ENCODE measurements around the gene TSPAN10. TPM values are rescaled to one million over a fixed set of nuclear protein-coding genes. Genes with fewer than 3 reads are reported as not detected.

TSPAN10 gene
- total RNA-seq, 1 experiment from 2014 or later = 3.5 TPM

DNA sequence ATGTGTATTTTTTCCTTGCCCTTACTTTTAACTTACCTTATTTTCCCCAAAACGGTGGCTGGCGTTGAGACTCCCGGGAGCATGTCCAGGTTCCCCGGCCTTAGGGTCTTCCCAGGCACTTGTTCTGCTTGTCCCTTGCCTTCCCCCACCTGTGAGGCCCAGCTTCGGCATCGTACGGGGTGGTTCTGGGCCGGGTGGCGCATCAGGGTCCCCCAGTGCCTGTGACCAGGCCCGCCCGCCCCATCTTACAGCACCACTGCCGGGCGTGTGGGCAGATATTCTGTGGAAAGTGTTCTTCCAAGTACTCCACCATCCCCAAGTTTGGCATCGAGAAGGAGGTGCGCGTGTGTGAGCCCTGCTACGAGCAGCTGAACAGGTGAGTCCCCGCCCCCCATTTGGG is 54.2 kb downstream of the TSPAN10 start:
- TF ChIP-seq EZH2phosphoT487 (IDR thresholded peaks at IDR 0.05; ENCODE audit: borderline replicate concordance, low read length) (no peak), EZH2 (IDR thresholded peaks at IDR 0.05; ENCODE audit: low read length, unreplicated experiment) (no peak)
- TF ChIP-seq, protein P1, sequence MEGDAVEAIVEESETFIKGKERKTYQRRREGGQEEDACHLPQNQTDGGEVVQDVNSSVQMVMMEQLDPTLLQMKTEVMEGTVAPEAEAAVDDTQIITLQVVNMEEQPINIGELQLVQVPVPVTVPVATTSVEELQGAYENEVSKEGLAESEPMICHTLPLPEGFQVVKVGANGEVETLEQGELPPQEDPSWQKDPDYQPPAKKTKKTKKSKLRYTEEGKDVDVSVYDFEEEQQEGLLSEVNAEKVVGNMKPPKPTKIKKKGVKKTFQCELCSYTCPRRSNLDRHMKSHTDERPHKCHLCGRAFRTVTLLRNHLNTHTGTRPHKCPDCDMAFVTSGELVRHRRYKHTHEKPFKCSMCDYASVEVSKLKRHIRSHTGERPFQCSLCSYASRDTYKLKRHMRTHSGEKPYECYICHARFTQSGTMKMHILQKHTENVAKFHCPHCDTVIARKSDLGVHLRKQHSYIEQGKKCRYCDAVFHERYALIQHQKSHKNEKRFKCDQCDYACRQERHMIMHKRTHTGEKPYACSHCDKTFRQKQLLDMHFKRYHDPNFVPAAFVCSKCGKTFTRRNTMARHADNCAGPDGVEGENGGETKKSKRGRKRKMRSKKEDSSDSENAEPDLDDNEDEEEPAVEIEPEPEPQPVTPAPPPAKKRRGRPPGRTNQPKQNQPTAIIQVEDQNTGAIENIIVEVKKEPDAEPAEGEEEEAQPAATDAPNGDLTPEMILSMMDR (conservative IDR thresholded peaks at IDR 0.05; ENCODE audit: low read depth, low read length) = no peak
- H3F3A ChIP-seq (ENCODE audit: low read length, unreplicated experiment) = no peaks in the 10 kb centered on the region
- intact Hi-C loops (cut with micrococcal nuclease) = no loop called here
- peaks cover 38% of the 10 kb centered on the region for H4K20me1 ChIP-seq (ENCODE audit: low read length)
- no peak for ATAC-seq
- no peaks in the 10 kb centered on the region for H3K27me3 ChIP-seq (ENCODE audit: low read length)
- CTCF ChIA-PET = no interaction called here
- POLR2A ChIA-PET (ENCODE audit: unreplicated experiment) = no interaction called here
- DNase-seq = no peak
- peaks cover 50% of the 10 kb centered on the region for H3K79me2 ChIP-seq (ENCODE audit: low read length)
- peaks cover 75% of the 10 kb centered on the region for H3K36me3 ChIP-seq (ENCODE audit: low read depth, low read length)
- H3K4me1 ChIP-seq (ENCODE audit: insufficient read depth, low read length) = 0 out of 2 replicates have a peak, but pooled peaks cover 1% of the 10 kb centered on the region
- H3K9me2 ChIP-seq (replicated peaks; ENCODE audit: low read length) = no peaks in the 10 kb centered on the region
- no peak overlapping the region for H3K27ac ChIP-seq (ENCODE audit: low read length)
- no TSS peak for BruUV-seq (replicated peaks)
- no peak overlapping the region for H3K4me2 ChIP-seq (ENCODE audit: low read length)
- H3K9ac ChIP-seq (ENCODE audit: low read length) = no peak overlapping the region
- no peak overlapping the region for H3K4me3 ChIP-seq (ENCODE audit: low read length)
- no peaks in the 10 kb centered on the region for H3K9me3 ChIP-seq (ENCODE audit: low read length)
- no peak overlapping the region for H2AFZ ChIP-seq (ENCODE audit: low read length)

DNA sequence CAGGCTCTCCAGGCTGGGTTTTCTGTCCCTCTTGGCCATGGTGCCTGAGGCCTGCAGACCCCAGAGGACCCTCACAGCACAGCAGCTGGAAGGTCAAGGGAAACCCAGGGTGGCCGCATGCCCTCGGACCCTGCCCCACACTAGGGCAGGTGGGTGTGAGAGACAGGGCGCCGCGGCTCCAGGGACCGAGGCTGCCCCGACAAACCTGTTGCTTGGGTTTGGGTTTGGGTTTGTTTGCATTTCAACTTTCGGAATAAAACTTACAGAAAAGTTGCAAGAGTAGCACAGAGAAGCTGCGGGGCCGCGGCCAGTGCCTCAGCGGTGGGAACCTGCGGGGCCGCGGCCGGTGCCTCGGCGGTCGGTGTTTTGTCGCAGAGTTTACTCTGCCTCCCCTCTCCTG is 54.6 kb downstream of the TSPAN10 start:
- Histone ChIP-seq H4K20me1 (ENCODE audit: low read length) (peaks cover 34% of the 10 kb centered on the region), H3F3A (ENCODE audit: low read length, unreplicated experiment) (no peaks in the 10 kb centered on the region), H3K27me3 (ENCODE audit: low read length) (no peaks in the 10 kb centered on the region), H3K9me3 (ENCODE audit: low read length) (no peaks in the 10 kb centered on the region), H3K79me2 (ENCODE audit: low read length) (peaks cover 49% of the 10 kb centered on the region), H3K36me3 (ENCODE audit: low read depth, low read length) (peaks cover 74% of the 10 kb centered on the region), H3K9me2 (replicated peaks; ENCODE audit: low read length) (no peaks in the 10 kb centered on the region), H3K9ac (ENCODE audit: low read length) (no peak overlapping the region), H3K4me2 (ENCODE audit: low read length) (no peak overlapping the region), H3K4me3 (ENCODE audit: low read length) (no peak overlapping the region), H2AFZ (ENCODE audit: low read length) (no peak overlapping the region), H3K27ac (ENCODE audit: low read length) (no peak overlapping the region), H3K4me1 (ENCODE audit: insufficient read depth, low read length) (no peaks in the 10 kb centered on the region)
- DNase-seq (no peak), ATAC-seq (no peak)
- intact Hi-C loops (cut with micrococcal nuclease) = no loop called here
- ChIA-PET POLR2A (ENCODE audit: unreplicated experiment) (no interaction called here), CTCF (no interaction called here)
- no peak for TF ChIP-seq EZH2phosphoT487 (IDR thresholded peaks at IDR 0.05; ENCODE audit: borderline replicate concordance, low read length)
- no TSS peak for BruUV-seq (replicated peaks)

DNA sequence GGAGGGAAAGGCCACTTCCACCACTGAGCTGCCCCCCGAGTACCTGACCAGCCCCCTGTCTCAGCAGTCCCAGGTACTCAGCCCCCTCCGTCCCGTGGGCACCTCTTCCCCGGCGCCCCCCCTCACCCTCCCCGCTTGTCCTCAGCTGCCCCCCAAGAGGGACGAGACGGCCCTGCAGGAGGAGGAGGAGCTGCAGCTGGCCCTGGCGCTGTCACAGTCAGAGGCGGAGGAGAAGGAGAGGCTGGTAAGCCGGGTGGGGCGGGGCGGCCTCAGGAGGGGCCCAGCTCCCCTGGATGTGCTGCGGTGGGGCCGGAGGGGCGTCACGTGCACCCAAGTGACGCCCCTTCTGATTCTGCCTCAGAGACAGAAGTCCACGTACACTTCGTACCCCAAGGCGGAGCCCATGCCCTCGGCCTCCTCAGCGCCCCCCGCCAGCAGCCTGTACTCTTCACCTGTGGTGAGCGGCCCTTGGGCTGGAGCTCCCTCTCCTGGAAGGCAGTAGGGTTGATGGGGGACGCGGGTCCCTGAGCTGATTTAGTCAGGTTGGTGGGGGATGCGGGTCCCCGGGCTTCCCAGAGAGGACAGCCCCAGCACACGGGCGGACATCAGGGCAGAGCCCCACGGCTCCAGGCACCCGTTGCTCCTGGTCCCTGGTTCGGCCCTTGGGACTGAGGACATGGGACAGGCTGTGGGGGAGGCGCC is 56.7 kb downstream of the TSPAN10 start:
- peaks cover 48% of the 10 kb centered on the region for H3K79me2 ChIP-seq (ENCODE audit: low read length)
- H3K4me3 ChIP-seq (ENCODE audit: low read length) = no peak overlapping the region
- ATAC-seq = peak; percentile 12; the same call in 1 of the 2 replicates
- H3K9me2 ChIP-seq (replicated peaks; ENCODE audit: low read length) = no peaks in the 10 kb centered on the region
- no peak for TF ChIP-seq EZH2 (IDR thresholded peaks at IDR 0.05; ENCODE audit: low read length, unreplicated experiment)
- TF ChIP-seq EZH2phosphoT487 (IDR thresholded peaks at IDR 0.05; ENCODE audit: borderline replicate concordance, low read length) = no peak
- TF ChIP-seq, protein P1 (conservative IDR thresholded peaks at IDR 0.05; ENCODE audit: low read depth, low read length) = peak; percentile 51
- H4K20me1 ChIP-seq (ENCODE audit: low read length) = peaks cover 16% of the 10 kb centered on the region
- CTCF ChIA-PET = no interaction called here
- H3K4me1 ChIP-seq (ENCODE audit: insufficient read depth, low read length) = no peaks in the 10 kb centered on the region
- H3K36me3 ChIP-seq (ENCODE audit: low read depth, low read length) = peaks cover 78% of the 10 kb centered on the region
- no peak overlapping the region for H2AFZ ChIP-seq (ENCODE audit: low read length)
- intact Hi-C loops (cut with micrococcal nuclease) = no loop called here
- POLR2A ChIA-PET (ENCODE audit: unreplicated experiment) = no interaction called here
- no peak overlapping the region for H3K27ac ChIP-seq (ENCODE audit: low read length)
- DNase-seq = no peak
- no peak overlapping the region for H3K4me2 ChIP-seq (ENCODE audit: low read length)
- no peak overlapping the region for H3K9ac ChIP-seq (ENCODE audit: low read length)
- H3K27me3 ChIP-seq (ENCODE audit: low read length) = no peaks in the 10 kb centered on the region
- H3K9me3 ChIP-seq (ENCODE audit: low read length) = no peaks in the 10 kb centered on the region
- H3F3A ChIP-seq (ENCODE audit: low read length, unreplicated experiment) = no peaks in the 10 kb centered on the region
- no TSS peak for BruUV-seq (replicated peaks)

Measured in PC-3 (cell line).